KOPT-K1 (cell line): Measurements from ENCODE around the gene GLB1L2.

ENCODE experiments used
- H3K27ac ChIP-seq: fragments of 200-600 bp; sonication (generic); 2 replicates; pipeline ENCODE4 v1.5.1; 2016; ENCODE audit warnings: antibody characterized with exemption, mild to moderate bottlenecking, low read depth, low read length; ENCODE audit not compliant: poor library complexity, severe bottlenecking
- H3K36me3 ChIP-seq: fragments of 200-600 bp; sonication (generic); 2 replicates; pipeline ENCODE4 v1.5.1; 2017; ENCODE audit warnings: antibody characterized with exemption, mild to moderate bottlenecking, low read length, moderate library complexity; ENCODE audit not compliant: insufficient read depth
- H3K9me3 ChIP-seq: fragments of 200-600 bp; sonication (generic); 2 replicates; pipeline ENCODE4 v1.5.1; 2017; ENCODE audit warnings: antibody characterized with exemption, low read length, mild to moderate bottlenecking; ENCODE audit not compliant: insufficient read depth, poor library complexity, severe bottlenecking

The GLB1L2 gene

DNA sequence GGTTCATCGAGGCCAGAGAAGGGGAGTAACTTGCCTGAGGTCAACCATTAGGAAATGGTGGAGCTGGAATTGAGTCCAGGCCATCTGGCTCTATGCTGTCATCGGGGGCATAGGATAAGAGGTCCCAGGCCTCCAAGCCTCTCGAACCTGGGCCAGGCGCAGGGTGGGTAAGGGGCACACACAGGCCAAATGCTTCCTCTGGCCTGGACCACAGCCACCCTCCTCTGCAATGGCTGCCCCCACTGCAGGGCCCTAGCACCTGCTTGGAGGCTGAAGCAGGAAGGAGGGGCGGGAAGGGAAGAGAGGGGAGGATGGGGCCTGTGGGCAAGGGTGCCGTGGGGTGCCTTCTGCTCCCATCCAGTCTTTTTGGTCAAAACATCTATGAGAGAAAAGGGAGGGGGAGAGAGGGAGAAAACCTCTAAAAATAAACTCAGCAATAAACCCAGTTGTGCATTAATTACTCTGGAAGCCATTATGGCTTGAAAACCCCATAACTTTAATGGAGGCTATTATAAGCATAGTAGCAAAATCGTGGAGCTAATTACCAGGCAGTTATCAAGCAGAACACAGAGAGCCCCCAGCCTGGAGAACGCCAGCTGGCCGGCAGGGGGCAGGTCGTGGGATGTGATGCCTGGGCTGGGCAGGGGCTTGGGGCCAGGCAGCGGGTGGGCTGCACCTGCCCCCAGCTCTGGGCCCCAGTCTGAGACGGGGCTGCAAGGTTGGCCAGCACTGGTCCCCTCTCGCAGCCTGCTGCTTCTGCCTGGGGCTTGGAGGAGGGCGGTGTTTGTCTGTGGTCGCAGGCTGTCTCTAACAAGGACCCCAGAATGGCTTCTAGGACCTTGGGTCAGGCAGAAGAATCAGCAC lies 59.1 kb downstream of the GLB1L2 start:
- Histone ChIP-seq H3K36me3 (no peaks in the 10 kb centered on the region), H3K27ac (no peak overlapping the region), H3K9me3 (no peaks in the 10 kb centered on the region)

DNA sequence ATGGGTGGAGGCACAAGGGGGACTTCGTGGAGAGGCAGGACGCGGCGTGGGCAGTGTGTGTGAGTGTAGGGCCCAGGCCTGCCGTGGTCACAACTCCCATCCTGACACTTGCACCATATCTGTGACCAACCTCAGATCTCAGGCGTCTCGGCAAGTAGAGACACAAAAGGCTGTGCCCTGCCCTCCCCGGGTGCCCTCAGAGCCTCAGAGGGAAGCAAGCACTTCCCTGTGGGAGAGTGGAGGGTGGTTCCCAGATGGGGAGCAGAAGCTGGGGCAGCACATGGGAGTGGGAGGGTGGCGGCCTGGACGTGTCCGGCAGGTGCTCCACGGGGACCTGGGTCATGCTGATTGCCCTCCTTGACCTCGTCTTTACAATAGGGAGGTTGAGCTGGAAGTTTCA lies 59.9 kb downstream of the GLB1L2 start:
- Histone ChIP-seq H3K36me3 (no peaks in the 10 kb centered on the region), H3K27ac (no peak overlapping the region), H3K9me3 (no peaks in the 10 kb centered on the region)

DNA sequence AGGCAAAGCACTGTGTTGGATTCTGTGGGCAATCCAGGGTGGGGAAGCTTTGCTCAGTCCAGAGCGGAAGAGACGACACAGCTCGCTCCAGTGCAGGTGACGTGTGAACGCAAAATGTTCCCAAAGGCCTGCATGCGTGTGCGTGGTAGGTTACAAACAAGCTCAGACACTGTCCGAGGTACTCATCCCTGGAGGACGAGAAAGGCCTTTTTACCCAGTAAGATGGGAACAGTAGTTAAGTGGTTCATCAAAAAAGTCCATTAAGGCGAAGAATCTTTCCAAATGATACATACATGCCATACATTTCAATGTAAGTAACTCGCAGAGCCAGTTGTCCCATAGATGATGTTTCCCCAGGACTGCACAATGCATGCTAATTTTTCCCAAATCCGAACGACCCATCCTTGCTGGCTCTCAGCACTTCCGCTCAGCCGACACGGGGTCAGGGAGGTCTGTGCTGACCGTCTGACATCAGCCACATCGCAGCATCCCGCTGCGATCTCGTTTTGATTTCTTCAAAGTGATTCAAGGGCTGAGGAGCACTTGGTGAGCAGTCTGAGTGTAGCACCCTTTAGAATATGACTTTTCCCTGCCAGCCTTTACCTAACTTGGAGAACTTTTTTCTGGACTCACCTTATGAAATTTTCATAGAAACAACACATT lies 61.3 kb downstream of the GLB1L2 start:
- Histone ChIP-seq H3K27ac (no peak overlapping the region), H3K9me3 (no peaks in the 10 kb centered on the region), H3K36me3 (no peaks in the 10 kb centered on the region)

DNA sequence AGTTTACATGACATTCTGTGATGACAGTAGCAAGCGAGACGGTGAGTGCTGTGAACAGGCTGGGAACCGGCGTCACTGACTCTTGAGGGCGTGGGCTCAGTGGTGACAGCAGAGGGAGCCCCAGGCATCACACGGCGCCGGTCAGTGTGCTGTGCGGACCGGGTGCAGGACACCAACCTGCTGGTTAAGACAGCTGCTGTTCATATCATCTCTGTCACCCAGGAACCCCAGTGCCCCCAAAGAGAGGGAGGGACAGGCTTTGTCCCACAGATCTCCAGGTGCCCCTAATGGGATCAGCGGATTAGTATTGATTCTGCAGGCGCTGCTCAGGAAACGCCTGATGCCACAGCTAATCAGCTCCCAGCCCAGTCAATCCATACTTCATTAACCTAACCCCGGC lies 61.9 kb downstream of the GLB1L2 start:
- no peaks in the 10 kb centered on the region for H3K36me3 ChIP-seq
- no peaks in the 10 kb centered on the region for H3K9me3 ChIP-seq
- H3K27ac ChIP-seq: no peak overlapping the region

DNA sequence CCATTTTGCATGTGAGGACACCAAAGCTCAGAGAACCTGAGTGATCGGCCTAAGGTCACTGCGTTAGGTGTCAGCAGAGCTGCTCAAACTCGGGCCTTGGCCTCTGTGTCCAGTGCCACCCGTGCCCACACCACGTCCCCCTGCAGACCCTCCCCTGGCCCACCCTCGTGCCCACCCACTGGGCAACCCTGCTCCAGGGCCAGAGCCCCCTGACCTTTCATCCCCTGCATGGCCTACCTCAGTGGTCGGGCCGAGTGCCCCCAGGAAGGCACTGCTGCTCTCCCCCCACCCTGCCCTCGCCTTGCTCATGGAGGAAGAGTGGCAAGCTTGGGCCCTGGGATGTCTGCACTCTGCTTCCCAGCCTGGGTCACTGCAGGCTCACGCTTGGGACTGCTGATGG lies 62.5 kb downstream of the GLB1L2 start:
- no peaks in the 10 kb centered on the region for H3K9me3 ChIP-seq
- no peak overlapping the region for H3K27ac ChIP-seq
- H3K36me3 ChIP-seq: no peaks in the 10 kb centered on the region

DNA sequence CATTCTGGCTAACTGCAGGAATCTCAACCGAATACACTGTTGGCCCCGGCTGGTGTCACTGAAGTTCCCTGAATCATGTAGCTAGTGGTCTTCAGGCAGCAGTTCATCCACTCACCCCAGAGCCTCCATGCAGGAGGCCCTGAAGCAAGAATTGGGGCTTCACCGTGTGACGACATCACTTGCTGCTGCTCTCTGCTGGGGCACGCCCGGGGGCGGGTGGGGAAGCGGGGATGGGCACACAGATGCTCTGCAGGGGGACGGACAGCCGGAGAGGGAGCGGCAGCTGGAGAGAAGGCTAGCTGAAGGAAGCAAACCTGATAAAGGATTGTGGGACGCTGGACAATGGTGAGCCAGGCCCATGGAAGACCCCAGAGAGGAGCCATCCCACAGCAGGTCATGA lies 63.2 kb downstream of the GLB1L2 start:
- no peaks in the 10 kb centered on the region for H3K9me3 ChIP-seq
- H3K36me3 ChIP-seq: no peaks in the 10 kb centered on the region
- H3K27ac ChIP-seq: no peak overlapping the region

DNA sequence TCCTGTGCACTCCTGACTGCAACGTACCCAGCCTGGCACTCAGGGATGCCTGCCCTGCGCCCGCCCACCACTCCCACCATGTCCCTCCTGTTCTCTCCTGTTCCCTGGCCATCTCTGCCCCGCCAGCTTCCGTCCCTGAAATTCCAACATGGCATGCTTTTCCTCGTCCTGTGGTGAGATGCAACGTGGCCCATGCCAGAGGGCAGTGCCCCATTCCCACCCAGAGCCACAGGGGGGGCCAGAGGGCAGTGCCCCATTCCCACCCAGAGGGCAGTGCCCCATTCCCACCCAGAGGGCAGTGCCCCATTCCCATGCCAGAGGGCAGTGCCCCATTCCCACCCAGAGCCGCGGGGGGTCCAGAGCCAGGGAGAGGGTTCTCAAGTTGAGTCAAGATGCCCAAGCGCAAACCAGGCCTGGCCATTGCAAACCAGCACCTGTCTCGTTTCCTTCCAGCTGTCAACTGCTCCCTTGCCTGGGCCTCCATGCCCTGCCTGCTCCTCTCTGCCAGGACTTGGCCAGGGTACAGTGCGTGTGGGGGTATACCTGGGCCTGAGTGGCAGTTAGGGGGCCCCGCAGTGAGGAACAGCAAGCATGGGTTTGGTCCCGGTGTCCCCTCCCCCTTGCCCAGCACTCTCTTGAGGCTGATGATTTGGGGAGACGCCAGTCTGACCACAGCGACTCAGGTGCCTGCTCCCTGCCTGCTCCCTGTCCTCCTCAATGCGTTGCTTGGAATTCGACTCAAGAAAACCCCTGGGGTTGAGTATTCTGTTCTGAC lies 65.7 kb downstream of the GLB1L2 start:
- no peak overlapping the region for H3K27ac ChIP-seq
- H3K9me3 ChIP-seq: peaks cover 8% of the 10 kb centered on the region

DNA sequence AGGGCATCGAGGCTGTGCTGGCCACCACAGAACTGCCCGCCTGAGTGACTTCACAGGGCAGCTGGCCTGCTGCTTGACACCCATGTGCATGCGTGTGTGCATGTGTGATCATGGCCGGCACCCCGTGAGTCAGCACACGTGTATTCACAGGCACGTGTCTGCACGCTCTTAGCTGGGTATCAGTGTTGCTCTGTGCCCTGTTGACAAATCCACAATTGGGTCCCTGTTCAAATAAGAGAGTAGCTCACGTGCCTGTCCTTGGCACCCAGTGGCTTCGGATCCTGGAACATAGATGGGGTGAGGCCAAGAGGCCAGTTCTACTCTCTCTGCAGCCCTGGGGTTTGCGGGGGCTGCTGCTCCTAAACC lies 66.3 kb downstream of the GLB1L2 start:
- Histone ChIP-seq H3K36me3 (no peaks in the 10 kb centered on the region), H3K9me3 (peaks cover 8% of the 10 kb centered on the region), H3K27ac (no peak overlapping the region)

More for the DNA sequence above, 65.7 kb downstream of the GLB1L2 start:
- H3K36me3 ChIP-seq: no peaks in the 10 kb centered on the region

DNA sequence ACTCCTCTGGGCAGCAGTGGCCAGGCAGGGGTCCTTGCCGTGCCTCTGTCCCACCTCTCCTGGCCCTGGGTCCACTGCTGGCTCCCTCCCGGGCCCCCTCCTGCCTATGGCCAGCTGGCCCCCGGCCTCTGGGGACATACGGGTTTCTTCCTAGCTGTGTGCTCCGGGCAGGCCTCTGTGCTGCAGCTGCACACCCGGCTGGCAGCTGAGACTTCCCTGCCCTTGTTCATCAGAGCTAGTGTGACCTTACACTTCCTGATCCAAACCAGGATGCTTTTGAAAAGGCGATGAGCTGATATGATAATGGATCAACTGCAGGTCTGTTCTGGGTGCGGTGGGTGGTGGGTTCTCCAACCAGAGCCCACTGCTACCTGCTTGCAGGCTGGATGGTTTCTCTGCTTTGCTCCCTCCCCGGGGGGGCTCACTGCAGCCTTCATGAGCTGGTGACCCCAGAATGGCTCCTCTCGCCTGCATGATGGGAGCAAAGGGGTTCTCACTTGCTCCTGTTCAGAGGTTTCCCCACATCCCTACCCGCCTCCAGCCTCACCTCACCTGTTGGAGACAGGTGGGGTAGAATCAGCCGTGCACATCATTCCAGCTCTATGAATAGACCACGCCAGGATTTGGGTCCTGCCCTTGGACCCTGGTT lies 67.0 kb downstream of the GLB1L2 start:
- H3K36me3 ChIP-seq: no peaks in the 10 kb centered on the region
- peaks cover 8% of the 10 kb centered on the region for H3K9me3 ChIP-seq
- H3K27ac ChIP-seq: no peak overlapping the region

DNA sequence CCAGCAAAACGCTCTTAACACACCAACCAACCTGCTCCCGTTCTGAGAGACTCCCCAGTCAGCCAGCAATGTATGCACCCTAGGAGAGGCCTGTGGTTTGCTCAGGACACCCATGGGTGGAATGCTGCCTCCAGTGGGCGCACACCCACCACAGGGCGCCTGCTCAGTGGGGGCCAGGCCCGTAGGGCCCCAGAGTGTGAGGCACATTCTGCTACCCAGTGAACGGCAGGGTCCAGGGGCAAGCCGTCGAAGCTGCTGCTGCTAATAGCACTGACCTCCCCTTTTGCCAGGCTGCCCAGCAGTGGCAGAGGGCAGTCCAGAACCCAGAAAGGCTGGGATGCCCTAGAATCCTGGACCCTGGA lies 67.5 kb downstream of the GLB1L2 start:
- Histone ChIP-seq H3K9me3 (peaks cover 8% of the 10 kb centered on the region), H3K36me3 (no peaks in the 10 kb centered on the region), H3K27ac (no peak overlapping the region)

DNA sequence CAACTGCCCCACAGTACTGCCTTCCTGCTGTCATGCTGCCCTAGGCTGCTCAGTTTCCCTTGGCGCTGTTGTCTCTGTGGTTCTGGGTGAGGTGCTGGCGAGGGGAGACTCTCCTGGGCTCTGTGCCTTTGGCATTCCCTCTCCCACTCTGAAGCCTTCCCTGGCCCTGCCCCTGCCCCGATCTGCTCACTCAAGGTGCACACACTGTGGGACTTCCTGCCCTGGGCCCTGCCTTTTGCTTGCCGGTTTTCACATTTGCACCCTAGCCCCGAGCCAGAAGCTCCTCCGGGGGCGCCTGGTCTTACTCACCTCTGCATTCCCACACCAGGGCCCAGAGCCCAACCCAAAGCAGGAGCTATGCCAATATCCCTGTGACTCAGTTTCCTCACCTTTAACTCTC lies 68.2 kb downstream of the GLB1L2 start:
- Histone ChIP-seq H3K27ac (no peak overlapping the region), H3K36me3 (no peaks in the 10 kb centered on the region), H3K9me3 (peaks cover 8% of the 10 kb centered on the region)

DNA sequence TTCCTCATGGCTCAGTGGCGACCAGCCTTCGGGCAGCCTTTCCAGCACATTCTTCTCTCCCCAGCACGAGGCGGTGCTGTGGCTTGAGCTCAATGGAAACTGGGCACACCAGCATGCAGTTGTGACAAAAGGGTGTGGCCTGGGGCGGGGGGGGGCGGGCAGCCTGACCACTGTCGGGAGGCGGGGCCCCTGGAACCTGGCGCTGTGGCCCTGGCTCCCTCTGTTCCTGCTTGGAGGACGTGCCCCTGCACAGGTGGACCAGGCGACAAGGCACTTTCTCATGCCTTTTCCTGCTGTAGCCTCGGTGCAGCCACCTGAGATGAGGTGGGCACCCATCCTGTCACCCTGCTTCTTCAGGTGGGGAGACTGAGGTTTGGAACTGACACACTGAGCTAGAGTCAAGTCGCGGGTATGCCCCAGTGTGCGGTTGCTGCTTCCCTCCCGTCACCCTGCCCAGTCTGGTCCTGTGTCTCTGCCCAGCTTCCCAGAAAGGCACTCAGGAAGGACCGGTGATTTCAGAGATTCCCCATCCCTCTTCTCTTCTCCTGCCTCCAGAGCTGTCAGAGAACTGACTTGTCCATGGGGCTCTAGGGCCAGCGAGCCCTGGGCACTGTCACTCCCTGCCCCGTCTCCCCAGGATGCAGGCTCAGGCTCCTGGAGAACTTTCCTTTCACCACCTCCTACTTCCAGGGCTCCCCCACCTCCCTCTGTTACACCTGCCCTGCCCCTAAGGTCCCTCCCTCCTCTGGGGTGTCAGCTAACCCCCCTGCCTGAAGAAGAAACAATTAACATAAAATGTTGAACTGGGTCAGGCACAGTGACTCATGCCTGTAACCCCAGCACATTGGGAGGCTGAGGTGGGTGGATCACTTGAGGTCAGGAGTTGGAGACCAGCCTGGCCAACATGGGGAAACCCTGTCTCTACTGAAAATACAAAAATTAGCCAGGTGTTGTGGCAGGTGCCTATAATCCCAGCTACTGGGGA lies 70.3 kb downstream of the GLB1L2 start:
- Histone ChIP-seq H3K36me3 (no peaks in the 10 kb centered on the region), H3K27ac (no peak overlapping the region), H3K9me3 (peaks cover 8% of the 10 kb centered on the region)

DNA sequence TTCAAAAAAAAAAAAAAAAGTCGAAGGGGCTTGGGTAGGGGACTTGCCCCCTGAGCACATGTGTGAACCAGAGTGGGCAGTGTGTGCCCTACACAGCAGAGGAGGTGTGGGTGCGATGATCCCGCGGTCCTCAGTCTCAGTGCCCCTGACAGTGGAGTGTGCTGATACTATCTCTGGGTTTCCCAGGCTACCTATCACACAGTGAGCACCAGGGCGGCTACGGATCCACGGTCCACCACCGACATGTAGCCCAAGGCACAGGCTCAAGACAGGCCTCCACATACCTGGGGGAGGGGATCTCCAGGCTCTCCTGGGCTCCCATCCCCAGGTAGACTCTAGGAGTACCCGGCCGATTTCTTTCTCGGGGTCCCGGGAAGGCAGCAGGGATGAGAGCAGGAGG lies 71.1 kb downstream of the GLB1L2 start:
- Histone ChIP-seq H3K36me3 (no peaks in the 10 kb centered on the region), H3K27ac (no peak overlapping the region), H3K9me3 (peaks cover 8% of the 10 kb centered on the region)
